HG03354 (cell line): ENCODE measurements around the gene FAM151A.

ENCODE experiments used
- ATAC-seq: cut with Tn5 transposase; IDR thresholded peaks from one replicate; pipeline ENCODE4 v1.9.1; 2021; ENCODE audit warnings: mild to moderate bottlenecking; ENCODE audit not compliant: unreplicated experiment, poor library complexity, severe bottlenecking

FAM151A gene

GRCh38 chr1:54583871-54584270 is 39.5 kb downstream of the FAM151A start:
- ATAC-seq = no peak

DNA sequence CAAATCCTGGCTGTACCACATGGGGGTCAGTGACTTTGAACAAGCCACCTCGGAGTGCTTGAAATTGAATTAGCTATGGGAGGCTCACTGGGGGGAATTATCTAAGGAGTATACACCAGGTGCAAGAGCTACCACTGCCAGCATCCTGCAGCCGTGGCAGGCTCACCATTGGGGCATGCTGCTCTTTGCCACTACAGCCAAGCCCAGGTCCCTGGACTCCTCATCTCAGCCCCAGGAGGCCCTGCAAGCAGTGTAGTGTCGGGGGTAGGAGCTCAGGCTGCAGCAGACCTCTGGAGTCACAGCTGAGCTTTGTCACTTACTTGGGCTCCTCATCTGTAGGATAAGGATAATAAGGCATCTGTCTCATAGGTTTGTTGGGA is 40.0 kb downstream of the FAM151A start:
- no peak for ATAC-seq

DNA sequence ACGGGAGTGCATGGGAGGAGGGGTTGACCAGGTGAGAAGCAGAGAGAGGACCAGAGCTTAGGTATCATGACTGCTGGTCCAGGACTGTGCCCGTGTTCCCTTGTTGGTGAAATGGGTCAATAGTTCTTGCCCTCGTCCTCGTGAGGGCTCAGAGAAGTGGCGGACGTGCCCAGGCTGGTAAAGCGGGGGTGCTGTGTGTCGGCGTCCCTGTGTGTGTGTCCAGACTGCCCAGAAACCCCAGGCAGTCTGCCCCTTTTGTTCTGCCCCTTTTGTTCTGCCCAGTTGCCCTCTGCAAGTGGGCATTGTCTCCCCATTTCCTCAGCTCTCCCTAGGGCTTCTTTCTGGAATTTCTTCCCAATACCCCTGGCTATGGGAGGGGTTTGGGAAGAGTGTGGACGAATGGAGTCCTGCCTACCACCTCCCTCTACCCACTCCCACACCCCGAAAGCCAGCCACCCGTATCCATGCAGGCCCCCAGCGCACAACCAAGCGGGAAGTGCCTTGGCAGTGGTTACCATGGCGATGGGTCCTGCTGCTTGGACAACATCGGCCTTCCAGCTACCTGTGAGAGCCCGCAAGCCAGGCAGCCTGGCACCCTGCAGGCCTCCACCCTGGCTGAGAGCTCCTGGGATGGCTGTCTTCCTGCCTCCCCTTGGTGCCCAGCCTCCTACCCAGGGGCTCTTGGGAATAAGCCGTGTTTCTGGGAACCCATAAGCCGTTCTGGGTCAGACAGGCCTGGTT is 40.6 kb downstream of the FAM151A start:
- no peak for ATAC-seq

GRCh38 chr1:54581621-54582035 is 41.7 kb downstream of the FAM151A start:
- no peak for ATAC-seq

DNA sequence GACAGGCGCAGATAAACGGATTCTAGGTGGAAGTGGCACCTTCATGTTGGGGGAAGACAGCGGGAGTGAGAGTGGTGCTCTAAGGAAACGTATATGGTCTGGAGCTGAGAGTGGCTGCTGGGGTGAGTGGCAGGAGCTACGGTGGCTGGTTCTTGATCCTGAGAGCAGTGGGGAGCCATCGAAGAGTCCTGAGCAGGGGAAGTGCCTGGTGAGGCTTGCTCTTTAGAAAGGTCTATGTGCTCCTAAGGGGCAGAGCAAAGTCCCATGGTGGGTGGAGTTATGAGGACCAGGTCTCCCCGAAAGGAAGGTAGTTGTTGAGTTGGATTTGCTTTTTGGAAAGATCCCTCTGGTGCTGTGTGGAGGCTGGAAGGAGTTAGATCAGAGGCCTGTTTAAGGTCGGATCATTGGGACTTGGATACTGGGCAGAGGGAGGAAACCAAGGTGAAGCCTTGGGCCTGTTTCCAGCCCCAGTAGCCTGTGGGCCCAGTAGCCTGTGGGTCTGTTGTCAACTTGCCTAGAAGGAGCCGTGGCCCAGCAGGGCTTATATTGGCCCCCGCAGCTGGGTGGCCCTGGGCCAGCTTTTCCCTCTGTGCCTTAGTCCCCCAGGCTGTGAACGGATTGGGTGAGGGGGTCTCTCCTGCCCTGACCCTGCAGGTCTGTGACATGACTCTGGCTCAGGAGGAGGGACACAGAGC is 42.3 kb downstream of the FAM151A start:
- no peak for ATAC-seq

GRCh38 chr1:54579337-54579781 is 44.0 kb downstream of the FAM151A start:
- no peak for ATAC-seq

DNA sequence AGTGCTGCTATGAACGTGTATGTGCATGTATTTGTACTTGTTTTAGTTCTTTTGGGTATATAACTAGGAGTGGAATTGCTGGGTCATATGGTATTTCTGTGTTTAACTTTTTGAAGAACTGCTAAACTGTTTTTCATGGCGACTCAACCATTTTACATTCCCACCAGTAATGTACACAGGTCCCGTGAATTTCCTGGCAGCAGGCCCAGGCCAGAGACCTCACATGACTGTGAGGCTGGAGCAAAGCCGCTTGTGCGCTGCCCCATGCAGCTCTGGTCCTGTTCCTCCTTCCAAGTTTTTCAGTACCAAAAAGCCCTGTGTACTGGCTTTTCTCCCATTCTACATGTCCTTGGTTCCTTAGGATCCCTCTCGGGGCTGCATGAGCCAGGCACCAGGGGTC is 45.7 kb downstream of the FAM151A start:
- ATAC-seq = no peak

DNA sequence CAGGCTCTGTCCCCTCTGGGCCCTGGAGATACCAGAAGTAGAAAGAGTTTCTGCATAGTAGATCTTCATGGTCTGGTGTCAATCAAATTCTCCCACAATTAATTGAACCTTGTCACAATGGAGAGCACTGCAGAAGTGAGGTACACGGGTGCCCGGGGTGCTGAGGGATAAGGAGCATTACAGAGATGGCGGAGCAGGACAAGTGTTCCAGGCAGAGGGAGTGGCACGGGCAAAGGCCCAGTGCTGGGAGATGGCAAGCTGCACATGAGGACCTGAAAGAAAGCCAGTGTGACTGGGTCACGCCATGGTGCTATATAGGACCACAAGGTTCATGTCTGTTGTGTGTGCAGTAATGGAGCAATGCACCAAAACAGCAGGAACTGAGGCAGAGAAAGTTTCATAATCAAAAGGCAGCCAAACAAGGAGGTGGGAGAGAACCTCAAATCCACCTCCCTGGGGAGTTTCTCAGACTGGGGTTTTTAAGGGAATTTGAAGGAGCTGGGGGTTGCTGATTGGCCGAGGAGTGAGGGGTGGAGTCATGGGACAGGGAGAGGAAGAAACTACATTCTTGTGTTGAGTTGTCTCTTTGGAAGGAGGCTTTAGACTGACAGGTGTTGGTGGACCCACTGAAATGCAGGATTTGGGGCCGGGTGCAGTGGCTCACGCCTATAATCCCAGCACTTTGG is 47.6 kb downstream of the FAM151A start:
- ATAC-seq = no peak

DNA sequence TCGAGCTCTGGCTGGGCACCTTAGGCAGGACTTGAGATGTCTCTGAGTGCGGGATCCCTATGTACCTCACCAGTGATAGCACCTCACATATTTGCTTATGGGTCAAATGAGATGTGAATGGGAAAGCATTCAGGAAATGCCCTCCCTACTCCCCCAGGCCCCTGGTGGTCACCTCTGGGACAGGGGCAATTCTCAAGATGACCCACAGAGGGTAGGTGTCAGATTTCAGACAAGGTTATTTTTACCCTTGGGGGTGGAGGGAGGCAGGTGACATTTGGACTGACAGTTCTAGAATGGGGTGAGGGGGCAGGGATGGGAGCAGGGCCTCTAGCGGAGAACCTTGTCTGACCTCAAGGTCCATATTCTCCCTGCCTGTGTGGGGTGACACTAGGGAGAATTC is 48.2 kb downstream of the FAM151A start:
- no peak for ATAC-seq

- ATAC-seq = no peak
These were observed 49.1 kb downstream of the FAM151A start for GRCh38 chr1:54574158-54574778.

GRCh38 chr1:54572542-54572850 is 50.8 kb downstream of the FAM151A start:
- no peak for ATAC-seq

DNA sequence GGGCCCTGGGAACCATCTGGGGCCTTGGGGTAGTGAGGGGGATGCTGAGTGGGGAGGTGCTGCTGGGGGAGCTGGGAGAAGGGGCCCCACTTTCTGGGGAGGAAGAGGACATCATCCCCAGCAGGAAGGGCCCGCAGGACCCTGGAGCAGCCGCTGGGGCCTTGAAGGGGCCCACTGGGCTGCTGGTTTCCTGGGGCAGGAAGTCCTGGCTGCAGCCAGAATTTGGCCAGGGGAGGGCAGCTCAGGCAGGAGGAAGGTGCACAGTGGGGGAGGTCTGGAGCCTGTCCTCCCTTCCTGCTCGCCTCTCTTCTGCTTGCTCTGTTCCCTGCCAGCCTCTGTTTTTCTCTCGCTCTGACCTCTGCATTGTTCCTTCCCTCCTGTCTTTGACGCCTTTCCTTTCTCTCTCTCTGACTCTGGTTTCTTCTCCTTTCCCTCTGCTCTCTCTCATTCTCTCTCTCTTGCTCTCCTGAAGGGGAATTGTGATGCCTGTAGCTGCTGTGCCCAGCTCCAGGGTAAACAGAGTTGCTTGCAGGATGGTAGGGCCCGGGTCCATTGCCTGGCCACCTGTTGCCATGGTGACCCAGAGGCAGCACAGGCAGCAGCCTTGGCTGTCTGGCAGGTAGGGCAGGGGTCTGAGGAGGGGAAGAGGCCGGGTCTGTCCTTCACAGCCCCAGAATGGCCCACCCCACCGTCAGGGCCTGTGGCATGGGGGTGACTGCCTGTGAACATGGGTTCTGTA is 51.4 kb downstream of the FAM151A start:
- ATAC-seq = no peak

- no peak for ATAC-seq
These were observed 52.0 kb downstream of the FAM151A start for GRCh38 chr1:54571326-54571725.

GRCh38 chr1:54570161-54570560 is 53.2 kb downstream of the FAM151A start:
- no peak for ATAC-seq

- no peak for ATAC-seq
These were observed 54.0 kb downstream of the FAM151A start for GRCh38 chr1:54569339-54569738.

DNA sequence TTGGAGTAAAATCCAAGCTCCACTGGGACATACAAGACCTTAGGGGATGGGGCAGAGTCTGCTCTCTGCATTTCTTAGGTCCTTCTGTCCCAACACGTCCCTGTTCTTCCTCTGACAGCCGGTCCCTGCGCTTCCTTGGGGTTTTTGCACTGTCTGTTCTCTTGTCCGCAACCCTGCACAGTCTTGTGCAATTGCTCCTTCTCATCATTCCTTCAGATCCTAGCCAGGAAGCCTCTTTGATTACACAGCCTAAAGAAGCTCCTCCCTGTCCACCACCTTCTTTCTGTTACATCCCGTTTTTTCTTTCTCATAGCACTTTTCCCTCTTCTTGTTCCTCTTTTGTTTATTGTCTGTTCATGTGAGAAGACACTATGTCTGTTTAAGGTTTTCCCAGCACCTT is 55.4 kb downstream of the FAM151A start:
- no peak for ATAC-seq

GRCh38 chr1:54566438-54567141 is 56.7 kb downstream of the FAM151A start:
- ATAC-seq = no peak

- ATAC-seq = no peak
These were observed 58.2 kb downstream of the FAM151A start for GRCh38 chr1:54565113-54565501.

- ATAC-seq = no peak
These were observed 58.8 kb downstream of the FAM151A start for GRCh38 chr1:54564312-54565112.
